SK-MEL-5 (cell line): ENCODE measurements around the gene EXOC7. TPM values are rescaled to one million over a fixed set of nuclear protein-coding genes. Genes with fewer than 3 reads are reported as not detected.

Source experiments
- DNase-seq: peaks from one replicate; pipeline ENCODE4 v3.0.0-alpha.2; 2016; ENCODE audit warnings: low read depth, low spot score
- in situ Hi-C: cut with HindIII; loops from 2 replicates; pipeline ENCODE4 v1.10.0; 2016; ENCODE audit warnings: low sequenced_read_pairs, high pct_unique_total_duplicates, low pct_unique_long_range_greater_than_20kb
- total RNA-seq: library from RNA; depleted of rRNA; stranded (reverse); fragments of >200 nt; shearing (Covaris generic); gene quantifications from 2 replicates; pipeline ENCODE4 v1.2.3, GENCODE V29; 2014

The EXOC7 gene
- total RNA-seq, 1 experiment from 2014 or later = 145 TPM

GRCh38 chr17:76140661-76141211 lies 37.1 kb upstream of the EXOC7 start:
- no peak for DNase-seq
- in situ Hi-C loops = no loop called here

GRCh38 chr17:76139801-76140660 lies 36.4 kb upstream of the EXOC7 start:
- no peak for DNase-seq
- in situ Hi-C loops = no loop called here

- in situ Hi-C loops = no loop called here
- DNase-seq = no peak
Observed at GRCh38 chr17:76138896-76139752, 35.5 kb upstream of the EXOC7 start.

GRCh38 chr17:76138234-76138895 lies 34.8 kb upstream of the EXOC7 start:
- no peak for DNase-seq
- in situ Hi-C loops = no loop called here

- in situ Hi-C loops = no loop called here
- no peak for DNase-seq
Observed at GRCh38 chr17:76137351-76138233, 34.0 kb upstream of the EXOC7 start.

- in situ Hi-C loops = no loop called here
- DNase-seq = no peak
Observed at GRCh38 chr17:76137001-76137350, 33.4 kb upstream of the EXOC7 start.

GRCh38 chr17:76136276-76137000 lies 32.9 kb upstream of the EXOC7 start:
- DNase-seq = no peak
- in situ Hi-C loops = no loop called here

- DNase-seq = no peak
- in situ Hi-C loops = no loop called here
Observed at GRCh38 chr17:76135810-76136188, 32.2 kb upstream of the EXOC7 start.

GRCh38 chr17:76134911-76135809 lies 31.6 kb upstream of the EXOC7 start:
- DNase-seq = no peak
- in situ Hi-C loops = no loop called here

- no peak for DNase-seq
- in situ Hi-C loops = no loop called here
Observed at GRCh38 chr17:76132574-76133338, 29.2 kb upstream of the EXOC7 start.

GRCh38 chr17:76131692-76132573 lies 28.3 kb upstream of the EXOC7 start:
- DNase-seq = no peak
- in situ Hi-C loops = no loop called here

GRCh38 chr17:76131051-76131691 lies 27.6 kb upstream of the EXOC7 start:
- in situ Hi-C loops = no loop called here

GRCh38 chr17:76130473-76130872 lies 26.9 kb upstream of the EXOC7 start:
- DNase-seq = no peak
- in situ Hi-C loops = no loop called here

More at GRCh38 chr17:76131051-76131691, 27.6 kb upstream of the EXOC7 start:
- no peak for DNase-seq

GRCh38 chr17:76125922-76126321 lies 22.3 kb upstream of the EXOC7 start:
- DNase-seq = no peak
- in situ Hi-C loops = no loop called here
